Colon (tissue), 2 donors: ENCODE results near the gene SNTG2.
"Not testable (repeated sequence)": the region's sequence is repeated elsewhere in the genome, so short reads cannot be mapped to it uniquely, and the experiment has no call there.

Experiments used
- FAIRE-seq: peaks from 2 replicates; lab custom pipeline; 2012; peaks lifted over from hg19 to GRCh38; lab: Jason Lieb, UNC
- donor health status: control.
- donor health status: control.

SNTG2 gene

DNA sequence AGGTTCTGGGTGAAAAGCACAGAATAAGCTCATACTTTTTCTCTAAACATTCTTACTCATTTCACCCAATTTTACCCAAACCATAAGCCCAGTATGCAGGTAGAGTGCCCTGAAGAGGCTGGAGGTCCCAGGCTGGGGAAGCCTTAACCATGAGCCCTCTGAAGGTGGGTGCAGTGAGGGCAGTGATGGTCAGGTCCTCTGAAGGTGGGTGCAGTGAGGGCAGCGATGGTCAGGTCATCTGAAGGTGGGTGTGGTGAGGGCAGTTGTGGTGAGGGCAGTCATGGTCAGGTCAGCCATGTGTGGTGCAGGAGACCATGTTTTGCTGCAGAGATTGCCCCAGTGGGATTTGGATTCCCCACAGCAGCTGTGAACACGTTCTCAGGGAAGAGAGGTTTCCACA, 148.8 kb downstream of the SNTG2 start:
- no peak for FAIRE-seq

DNA sequence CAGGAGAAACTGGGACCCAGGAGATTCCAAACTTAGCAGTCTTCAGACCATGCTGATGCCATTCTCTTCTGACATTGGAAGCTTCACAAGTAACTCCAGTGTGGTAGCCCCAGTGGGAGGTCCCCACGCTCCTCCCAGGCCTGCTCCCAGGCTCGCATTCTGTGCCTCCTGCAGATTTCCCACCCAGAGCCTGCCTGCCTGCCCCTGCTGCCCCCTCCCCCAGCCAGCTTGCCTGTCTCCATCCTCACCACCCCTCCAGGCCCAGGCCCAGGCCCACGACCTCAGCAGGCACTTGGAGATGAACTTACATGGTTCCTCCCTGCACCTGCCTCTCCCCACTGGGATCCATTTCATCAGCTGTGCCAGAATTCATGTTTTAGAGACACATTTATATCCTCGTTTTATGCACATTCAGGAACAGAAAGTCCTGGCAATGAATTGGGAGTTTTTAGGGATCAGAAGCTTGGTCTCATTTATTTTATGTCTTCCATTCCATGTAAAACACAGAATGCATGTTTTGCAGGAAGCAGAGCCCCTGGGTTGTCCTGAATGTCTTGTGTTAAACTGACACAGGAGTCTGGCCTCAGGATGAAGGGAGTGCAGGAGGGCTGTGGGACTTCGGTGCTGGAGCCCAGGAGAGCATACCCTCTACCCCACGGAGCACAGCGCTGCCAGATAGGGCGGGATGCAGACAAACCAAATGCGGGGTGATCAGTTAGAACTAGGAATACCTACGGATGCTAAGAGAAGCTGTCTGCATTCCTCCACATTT, 150.5 kb downstream of the SNTG2 start:
- FAIRE-seq, result no peak

DNA sequence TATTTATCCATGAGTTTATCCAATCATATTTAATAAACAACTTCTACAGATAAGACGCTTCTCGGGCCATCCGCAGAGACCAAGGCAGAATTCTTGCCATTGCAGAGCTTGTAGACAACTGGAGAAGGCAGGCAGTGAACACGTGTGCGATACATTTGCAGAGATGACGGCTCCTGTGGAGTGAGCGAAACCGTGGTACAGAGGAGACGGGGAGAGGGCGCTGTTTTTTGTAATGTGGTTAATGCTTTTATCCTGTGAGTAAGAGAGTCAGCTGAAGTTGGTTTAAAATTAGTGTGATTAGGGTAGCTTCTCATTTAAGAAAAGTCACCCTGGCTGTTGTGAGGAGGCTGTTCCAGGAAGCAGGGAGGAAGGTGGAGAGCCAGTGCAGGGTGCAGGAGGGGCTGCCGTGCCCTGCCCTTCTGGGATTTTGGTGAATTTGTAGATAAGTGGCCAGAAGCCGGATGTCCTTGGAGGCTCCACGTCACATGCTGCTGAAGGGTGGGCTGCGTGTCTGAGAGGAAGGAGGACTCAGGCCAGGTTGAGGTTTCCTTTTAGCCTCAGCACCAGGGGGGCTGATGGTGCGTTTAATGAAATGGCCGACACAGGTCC, 151.4 kb downstream of the SNTG2 start:
- FAIRE-seq, result no peak

DNA sequence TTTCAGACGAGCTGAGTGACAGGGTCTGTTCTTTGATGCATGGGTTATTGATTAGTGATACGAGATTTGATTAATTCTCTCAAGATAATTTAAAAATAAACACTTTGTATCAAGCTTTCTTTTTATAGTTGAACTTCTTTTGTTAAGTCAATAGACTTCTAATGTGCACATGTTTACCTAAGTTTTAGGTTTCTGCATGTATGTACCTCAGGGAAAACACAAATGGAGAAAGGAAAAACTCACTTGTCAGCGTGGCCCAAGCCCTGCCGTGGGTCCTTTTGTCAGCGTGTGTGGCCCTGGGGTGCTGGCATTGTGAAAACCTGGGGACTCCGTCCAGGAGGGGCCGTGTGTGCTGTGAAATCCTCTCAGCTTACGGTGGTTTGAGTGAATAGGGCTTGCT, 153.7 kb downstream of the SNTG2 start:
- no peak for FAIRE-seq

DNA sequence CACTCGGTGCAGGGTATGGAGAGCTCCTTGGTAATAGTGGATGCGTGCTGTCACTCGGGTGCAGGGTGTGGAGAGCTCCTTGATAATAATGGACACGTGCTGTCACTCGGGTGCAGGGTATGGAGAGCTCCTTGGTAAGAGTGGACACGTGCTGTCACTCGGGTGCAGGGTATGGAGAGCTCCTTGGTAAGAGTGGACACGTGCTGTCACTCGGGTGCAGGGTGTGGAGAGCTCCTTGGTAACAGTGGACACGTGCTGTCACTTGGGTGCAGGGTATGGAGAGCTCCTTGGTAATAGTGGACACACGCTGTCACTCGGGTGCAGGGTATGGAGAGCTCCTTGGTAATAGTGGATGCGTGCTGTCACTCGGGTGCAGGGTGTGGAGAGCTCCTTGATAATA, 155.7 kb downstream of the SNTG2 start:
- FAIRE-seq, result not testable (repeated sequence)

DNA sequence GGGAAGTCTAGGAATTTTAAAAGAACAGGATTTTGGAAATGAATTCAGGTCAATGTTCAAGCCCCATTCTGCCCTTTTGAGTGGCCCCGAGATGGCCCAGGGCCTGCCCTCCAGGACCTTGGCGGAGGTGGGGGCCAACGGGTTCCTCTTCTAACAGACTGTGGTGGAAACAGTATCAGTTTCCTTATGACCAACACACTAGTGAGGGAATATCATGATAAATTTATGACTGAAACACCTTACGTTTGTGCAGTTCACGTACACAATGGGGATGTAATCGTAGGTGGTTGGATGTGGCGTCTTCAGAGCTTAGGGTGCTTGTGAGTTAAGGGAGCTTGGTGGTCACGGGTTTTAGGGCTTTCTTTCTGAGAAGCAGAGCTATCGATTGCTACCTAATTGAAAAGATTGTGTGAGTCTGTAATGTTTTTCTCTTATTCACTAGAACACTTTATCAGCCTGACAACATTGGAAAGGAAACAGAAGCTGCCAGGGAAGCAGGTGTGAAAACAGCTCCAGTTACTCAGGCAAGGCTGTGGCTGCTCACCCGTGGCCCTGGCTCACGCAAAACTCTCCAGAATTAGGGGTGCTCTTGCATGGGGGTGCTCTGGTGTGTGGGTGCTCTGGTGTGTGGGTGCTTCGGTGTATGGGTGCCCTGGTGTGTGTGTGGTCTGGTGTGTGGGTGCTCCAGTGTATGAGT, 165.3 kb downstream of the SNTG2 start:
- no peak for FAIRE-seq

DNA sequence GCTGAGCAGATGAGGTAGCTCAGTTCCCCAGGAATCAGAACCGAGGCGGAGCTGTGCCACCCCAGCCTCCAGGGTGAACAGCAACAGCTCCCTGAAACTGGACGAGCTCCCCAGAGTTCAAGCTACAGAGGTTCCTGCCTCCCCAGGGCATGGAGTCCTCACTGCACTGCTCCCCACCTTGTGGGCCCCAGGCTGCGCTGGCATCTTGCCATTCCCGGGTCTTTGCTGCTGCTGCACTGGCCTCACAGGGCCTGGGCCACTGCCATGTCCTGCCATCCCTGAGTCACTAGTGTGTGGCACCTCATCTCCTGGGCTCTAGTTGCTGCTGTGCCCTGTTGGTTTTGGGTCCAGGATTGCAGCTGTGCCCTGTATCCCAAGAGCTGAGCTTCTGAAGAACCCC, 166.9 kb downstream of the SNTG2 start:
- FAIRE-seq, result no peak

DNA sequence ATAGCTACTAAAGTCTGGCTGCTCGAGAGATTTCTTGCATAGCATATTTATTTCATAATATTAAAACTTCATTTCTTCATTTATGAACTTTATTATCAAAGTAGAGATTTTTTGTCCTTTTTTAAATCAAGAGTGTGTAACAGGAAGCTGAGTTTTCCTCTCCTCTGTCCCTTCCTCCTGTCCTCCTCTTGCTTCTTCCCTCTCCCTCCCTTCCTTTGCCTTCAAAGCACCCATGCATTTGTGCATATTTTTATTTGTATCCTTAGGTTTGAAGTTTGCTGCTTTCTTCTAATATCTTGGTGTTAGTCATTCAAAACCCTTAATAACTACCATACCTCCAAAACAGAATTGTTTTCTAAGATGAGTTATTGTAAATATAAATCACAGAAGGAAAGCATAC, 174.6 kb downstream of the SNTG2 start:
- no peak for FAIRE-seq

DNA sequence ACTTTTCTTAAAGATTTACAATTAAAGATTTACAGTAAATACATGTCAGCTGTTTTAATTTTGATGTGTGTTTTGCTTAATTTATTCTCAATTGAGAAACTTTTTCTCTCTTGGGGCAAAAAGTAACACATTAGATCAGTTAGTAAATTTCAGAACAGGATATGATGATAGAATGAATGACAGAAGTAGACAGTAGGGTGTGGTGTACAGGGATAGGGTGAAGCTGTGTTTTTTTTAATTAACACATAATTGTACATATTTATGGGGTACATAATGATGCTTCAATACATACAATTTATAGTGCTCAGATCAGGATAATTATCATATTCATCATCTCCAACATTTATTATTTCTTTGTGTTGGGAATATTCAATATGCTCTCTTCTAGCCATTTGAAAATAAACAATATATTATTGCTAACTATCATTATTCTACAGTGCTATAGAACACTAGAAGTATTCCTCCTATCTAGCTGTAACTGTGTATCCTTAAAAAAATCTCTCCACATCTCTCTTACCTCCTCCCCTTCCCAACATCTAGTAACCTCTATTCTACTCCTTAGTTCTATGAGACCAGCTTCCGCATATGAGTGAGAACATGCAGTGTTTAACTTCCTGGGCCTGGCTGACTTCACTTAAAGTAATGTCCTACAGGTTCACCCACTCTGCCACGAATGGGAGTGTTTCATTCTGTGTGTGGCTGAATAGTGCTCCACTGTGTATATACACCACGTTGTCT, 175.2 kb downstream of the SNTG2 start:
- FAIRE-seq, result no peak

DNA sequence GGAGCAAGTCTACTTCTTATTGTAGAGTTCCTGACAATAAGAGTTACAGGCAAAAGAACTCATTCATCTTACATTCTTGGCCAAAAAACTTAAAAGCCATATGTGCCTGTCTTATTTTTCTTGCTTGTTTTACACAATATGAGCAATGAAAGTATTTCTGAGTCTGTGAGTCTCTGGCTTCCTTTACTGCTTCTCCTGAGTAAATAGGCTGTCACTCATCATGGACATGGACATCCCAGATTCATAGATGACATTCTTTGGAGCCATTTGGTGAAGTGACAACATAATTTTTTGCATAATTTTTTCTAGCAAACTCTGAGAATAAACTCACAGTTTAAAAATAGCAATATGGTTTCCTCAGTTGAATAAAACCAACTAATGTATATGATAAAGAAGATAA, 179.3 kb downstream of the SNTG2 start:
- FAIRE-seq, result no peak

DNA sequence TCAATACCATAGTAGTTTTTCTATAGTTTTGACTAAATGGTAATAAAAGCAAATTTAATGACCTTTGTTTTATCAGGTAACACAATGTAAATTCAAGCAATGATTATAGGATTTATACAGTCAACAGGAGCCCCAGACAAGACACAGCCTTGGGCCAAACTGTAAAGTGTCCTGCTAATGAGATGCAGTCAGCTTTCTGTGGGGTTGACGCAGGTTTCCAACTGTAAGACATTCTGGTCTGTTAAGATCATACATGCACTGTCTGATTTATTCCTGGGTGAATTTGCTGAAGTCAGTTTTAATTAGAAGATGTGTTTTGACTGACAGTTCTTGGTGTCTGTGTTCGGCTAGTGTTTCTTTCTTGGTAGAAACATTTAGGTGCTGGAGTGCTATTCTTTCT, 180.3 kb downstream of the SNTG2 start:
- no peak for FAIRE-seq

DNA sequence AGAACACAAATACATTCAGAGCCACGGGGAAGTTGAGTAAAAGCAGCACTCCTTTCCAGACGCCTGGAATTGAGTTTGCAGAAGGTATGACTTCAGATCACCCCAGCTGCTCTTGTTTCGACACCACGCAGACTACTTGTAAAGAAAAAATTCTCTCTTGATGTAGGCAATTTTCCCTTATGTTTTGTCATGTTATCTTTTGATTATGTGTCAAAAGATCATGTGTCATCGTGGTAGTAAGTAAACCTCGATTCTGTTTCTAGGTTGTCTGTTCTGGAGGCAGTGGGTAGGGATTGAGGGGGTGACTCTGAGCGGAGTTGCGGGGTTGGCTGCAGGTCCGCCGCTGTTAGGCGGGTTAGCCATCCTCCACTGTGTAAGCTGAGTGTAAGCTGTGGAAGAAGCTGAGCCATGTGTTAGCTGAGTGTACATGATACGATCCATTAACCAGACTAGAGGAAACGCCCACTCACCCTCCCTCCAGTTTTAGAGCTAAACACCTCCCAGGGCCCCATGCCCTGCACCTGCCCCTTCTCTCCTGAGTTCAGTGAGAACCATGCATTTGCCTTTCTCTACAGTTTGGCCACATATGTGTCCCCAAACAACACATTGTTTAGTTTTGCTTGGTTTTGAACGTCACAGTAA, 181.8 kb downstream of the SNTG2 start:
- FAIRE-seq, result no peak

DNA sequence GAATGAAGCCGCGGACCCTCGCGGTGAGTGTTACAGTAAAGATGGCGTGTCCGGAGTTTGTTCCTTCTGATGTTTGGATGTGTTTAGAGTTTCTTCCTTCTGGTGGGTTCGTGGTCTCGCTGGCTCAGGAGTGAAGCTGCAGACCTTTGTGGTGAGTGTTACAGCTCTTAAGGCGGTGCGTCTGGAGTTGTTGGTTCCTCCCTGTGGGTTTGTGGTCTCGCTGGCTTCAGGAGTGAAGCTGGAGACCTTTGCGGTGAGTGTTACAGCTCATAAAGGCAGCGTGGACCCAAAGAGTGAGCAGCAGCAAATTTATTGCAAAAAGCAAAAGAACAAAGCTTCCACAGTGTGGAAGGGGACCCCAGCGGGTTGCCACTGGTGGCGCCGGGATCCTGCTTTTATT, 183.2 kb downstream of the SNTG2 start:
- not testable (repeated sequence) for FAIRE-seq

DNA sequence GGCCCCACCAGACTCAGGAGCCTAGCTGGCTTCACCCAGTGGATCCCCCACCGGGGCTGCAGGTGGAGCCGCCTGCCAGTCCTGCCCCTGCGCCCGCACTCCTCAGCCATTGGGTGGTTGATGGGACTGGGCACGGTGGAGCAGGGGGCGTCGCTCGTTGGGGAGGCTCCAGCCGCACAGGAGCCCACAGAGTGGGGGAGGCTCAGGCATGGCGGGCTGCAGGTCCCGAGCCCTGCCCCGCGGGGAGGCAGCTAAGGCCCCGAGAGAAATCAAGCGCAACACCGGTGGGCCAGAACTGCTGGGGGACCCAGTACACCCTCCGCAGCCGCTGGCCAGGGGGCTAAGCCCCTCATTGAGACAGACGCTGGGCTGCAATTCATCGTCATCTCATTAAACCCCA, 184.0 kb downstream of the SNTG2 start:
- FAIRE-seq, result no peak

DNA sequence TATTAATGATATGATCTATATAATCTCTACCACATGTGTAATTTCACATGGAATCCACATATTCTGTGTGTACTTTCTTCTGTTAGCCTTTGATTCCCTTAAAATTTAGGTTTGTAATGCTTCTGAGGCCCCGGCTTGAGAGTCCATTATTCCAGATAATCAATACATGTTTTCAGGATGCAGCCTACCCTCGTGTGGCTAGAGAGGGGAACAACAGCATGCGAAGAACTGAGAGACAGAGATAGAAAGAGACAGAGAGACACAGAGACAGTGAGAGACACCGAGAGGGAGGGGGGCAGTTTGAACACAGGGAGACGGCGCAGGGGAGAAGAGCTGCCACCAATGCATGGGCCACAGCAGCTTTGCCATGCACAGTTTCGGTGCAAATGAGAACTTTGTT, 185.4 kb downstream of the SNTG2 start:
- no peak for FAIRE-seq

DNA sequence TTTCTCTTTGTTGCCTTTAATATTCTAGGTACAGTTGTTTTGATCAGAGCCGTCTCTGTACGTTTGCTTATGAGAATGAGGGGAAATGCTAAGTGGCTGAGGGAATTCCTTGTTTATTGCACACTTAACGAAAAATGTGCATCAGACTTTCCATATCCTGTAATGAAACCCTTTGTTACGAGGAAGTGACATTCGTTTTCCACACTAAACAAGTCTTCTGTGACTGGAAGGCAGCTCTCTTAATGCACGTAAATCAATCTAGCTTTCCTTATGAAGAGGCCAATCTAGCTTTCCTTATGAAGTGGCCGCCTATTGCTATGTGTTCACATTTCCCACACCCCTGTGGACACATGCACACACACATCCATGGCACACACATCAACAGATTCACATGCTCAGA, 186.2 kb downstream of the SNTG2 start:
- FAIRE-seq, result no peak

DNA sequence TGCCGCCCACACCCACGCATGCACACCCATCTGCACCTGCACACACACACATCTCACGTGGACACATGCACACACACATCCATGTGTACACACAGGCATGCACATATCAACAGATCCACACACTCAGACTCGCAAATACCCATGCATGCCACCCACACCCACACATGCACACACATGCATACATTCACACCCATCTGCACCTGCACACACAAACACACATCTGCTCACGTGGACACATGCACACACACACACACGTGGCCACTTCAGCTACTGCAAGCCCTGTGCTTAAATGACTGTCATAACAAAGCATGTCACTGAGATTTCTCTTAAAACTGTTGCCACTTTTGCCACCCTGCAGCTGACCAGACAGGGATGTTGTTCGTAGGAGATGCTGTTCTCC, 186.6 kb downstream of the SNTG2 start:
- no peak for FAIRE-seq

DNA sequence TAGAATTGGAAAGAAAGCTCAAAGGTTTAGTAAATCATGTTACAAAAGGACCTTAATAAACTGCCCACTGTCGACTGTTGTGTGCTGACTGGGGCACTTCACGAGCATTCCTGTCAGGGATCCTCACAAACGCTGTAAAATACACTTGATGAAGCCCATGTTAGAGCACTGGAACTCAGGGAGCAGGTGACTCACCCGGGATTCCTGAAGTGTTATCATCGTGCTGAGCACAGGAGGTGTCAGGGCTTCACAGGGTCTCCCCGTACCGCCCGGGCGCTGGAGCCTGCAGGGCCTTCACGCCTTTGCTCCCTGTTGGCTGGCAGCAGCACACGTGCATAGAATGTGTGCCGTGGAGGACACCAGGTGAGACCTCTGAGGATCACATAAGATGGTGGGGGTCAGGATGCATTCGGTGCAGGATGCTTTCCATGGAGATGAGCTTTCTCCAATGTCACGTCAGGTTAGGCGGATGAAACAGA, 187.3 kb downstream of the SNTG2 start:
- no peak for FAIRE-seq

DNA sequence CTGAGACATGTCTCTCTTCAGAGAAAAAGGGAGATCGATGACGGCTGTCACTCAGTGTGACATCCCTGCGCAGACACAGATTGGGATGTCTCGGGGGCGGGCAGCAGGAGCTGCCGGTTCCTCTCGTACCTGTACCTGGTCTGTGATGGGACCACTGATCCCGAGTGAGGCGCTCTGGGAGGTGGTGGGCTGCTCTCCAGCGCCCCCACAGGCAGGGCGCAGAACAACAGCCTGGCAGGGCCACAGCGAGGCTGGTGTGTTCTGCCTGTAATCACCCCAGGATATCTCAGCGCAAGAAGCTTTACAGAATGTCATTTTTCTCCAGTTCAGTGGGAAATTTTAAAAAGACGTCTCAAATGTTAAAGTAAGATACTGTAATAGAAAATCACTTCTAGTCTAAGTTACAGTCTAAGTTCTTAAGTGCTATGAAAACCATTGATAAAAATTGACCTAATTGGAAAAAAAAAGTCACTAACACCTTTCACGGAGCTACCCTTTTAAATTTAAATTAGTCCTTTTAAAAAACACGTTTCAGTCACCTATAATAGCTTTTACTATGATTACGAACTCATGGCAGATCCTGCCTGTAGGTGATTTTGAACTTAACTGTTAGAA, 189.8 kb downstream of the SNTG2 start:
- FAIRE-seq, result no peak

DNA sequence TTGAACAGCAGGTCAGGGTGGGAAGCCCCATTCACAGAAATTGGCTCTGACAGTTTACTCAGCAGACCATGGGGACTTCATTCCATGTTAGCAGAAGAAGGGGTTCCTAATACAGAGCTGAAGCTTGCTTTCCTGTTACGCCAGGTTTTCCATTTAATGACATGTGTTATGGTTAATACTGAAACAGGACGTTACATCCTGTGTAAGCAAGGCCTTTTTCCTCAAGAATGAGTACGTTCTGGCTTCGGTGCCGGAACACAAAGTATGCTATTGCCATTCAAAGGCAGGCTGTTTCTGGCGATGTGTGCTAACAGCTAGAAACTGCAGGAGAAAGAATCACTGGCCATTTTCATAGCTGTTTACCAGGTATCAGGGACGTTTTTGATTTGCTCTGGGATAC, 190.4 kb downstream of the SNTG2 start:
- FAIRE-seq, result no peak

DNA sequence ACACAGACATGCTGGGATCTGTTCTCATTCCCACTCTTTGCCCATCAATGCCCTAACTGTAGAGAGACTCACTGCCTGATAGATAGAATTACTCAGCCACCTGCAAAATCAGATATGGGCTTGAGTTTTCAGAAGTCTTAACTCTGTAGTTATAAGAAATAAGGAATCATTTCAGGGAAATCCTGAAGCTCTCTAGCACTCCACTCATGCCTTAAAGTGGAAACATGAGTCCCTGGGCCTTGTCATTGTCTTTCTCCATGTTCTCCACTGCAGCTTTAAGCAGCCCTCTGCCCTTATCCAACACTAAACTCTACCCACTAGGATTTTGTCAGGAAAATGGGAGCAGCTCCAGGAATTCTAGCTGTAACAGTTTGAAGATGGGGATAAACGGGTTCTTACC, 192.5 kb downstream of the SNTG2 start:
- FAIRE-seq, result no peak
